HG03342 (cell line): ENCODE data around the gene PANX3.

Source experiments
- ATAC-seq: cut with Tn5 transposase; IDR thresholded peaks from one replicate; pipeline ENCODE4 v1.9.1; 2021; ENCODE audit warnings: mild to moderate bottlenecking, moderate library complexity; ENCODE audit not compliant: unreplicated experiment

Gene PANX3

GRCh38 chr11:124656774-124657630, 45.8 kb downstream of the PANX3 start:
- no peak for ATAC-seq

GRCh38 chr11:124657904-124658303, 46.7 kb downstream of the PANX3 start:
- ATAC-seq: no peak

- no peak for ATAC-seq
Measured at GRCh38 chr11:124658501-124658900, 47.3 kb downstream of the PANX3 start.

GRCh38 chr11:124658986-124659385, 47.8 kb downstream of the PANX3 start:
- no peak for ATAC-seq

- no peak for ATAC-seq
Measured at GRCh38 chr11:124661553-124661952, 50.3 kb downstream of the PANX3 start.

- no peak for ATAC-seq
Measured at GRCh38 chr11:124662106-124662505, 50.9 kb downstream of the PANX3 start.

- ATAC-seq: no peak
Measured at GRCh38 chr11:124663861-124664260, 52.6 kb downstream of the PANX3 start.

GRCh38 chr11:124667601-124668000, 56.4 kb downstream of the PANX3 start:
- ATAC-seq: no peak

GRCh38 chr11:124669193-124669592, 58.0 kb downstream of the PANX3 start:
- ATAC-seq: no peak
